HL-60 (cell line): ENCODE measurements around the gene TET2.

Experiments used
- DNase-seq, 2 experiments: peaks; one replicate each; pipeline ENCODE4 v3.0.0-alpha.2; 2010 to 2020; ENCODE audit warnings: low read depth in 1 of 2, low spot score in 1 of 2
- H3K27ac ChIP-seq: fragments of 250-450 bp; sonication (Bioruptor Pico); replicated peaks from 2 replicates; pipeline ENCODE4 v1.5.1; 2020; ENCODE audit warnings: mild to moderate bottlenecking, moderate library complexity
- H3K27me3 ChIP-seq: fragments of 250-450 bp; sonication (Bioruptor Pico); 2 replicates; pipeline ENCODE4 v1.5.1; 2021; ENCODE audit warnings: mild to moderate bottlenecking, moderate library complexity; ENCODE audit not compliant: insufficient read depth, poor library complexity, severe bottlenecking
- H3K4me3 ChIP-seq: replicated peaks from 2 replicates; pipeline ENCODE4 v1.5.1; 2011; ENCODE audit warnings: mild to moderate bottlenecking, control low read depth, low read length; ENCODE audit not compliant: insufficient read depth
- CTCF ChIP-seq: IDR thresholded peaks from one replicate; pipeline ENCODE4 v1.5.1; 2011; ENCODE audit warnings: low read length, control low read depth, inconsistent platforms; ENCODE audit not compliant: insufficient read depth
- GABPA ChIP-seq: IDR thresholded peaks from 2 replicates; pipeline ENCODE4 v1.6.1; 2012; ENCODE audit warnings: low read depth
- POLR2AphosphoS5 ChIP-seq: IDR thresholded peaks from 2 replicates; pipeline ENCODE4 v1.6.1; 2012; ENCODE audit warnings: low read depth
- REST ChIP-seq: IDR thresholded peaks from 2 replicates; pipeline ENCODE4 v1.6.1; 2012; ENCODE audit warnings: low read depth; ENCODE audit not compliant: insufficient replicate concordance
- SPI1 ChIP-seq: IDR thresholded peaks from 2 replicates; pipeline ENCODE4 v1.6.1; 2012; ENCODE audit warnings: low read depth, mild to moderate bottlenecking, borderline replicate concordance

TET2 gene

GRCh38 chr4:105153749-105154148 lies 7.1 kb downstream of the TET2 start:
- DNase-seq: no peak
- H3K4me3 ChIP-seq: no peak overlapping the region
- no peaks in the 10 kb centered on the region for H3K27me3 ChIP-seq
- TF ChIP-seq POLR2AphosphoS5 (no peak), GABPA (no peak), CTCF (no peak), SPI1 (no peak), REST (no peak)
- H3K27ac ChIP-seq: no peak overlapping the region

- H3K4me3 ChIP-seq: no peak overlapping the region
- no peak for DNase-seq
- no peak for TF ChIP-seq POLR2AphosphoS5
- no peak for TF ChIP-seq SPI1
- TF ChIP-seq CTCF: no peak
- TF ChIP-seq REST: no peak
- TF ChIP-seq GABPA: no peak
- H3K27me3 ChIP-seq: no peaks in the 10 kb centered on the region
- H3K27ac ChIP-seq: no peak overlapping the region
These were observed 7.9 kb downstream of the TET2 start for GRCh38 chr4:105154576-105154975.

- H3K27me3 ChIP-seq: no peaks in the 10 kb centered on the region
These were observed 8.8 kb downstream of the TET2 start for GRCh38 chr4:105155426-105155825.

More at GRCh38 chr4:105155426-105155825, 8.8 kb downstream of the TET2 start:
- Histone ChIP-seq H3K27ac (no peak overlapping the region), H3K4me3 (no peak overlapping the region)
- no peak for TF ChIP-seq REST
- no peak for TF ChIP-seq POLR2AphosphoS5
- TF ChIP-seq SPI1: no peak
- no peak for TF ChIP-seq GABPA
- no peak for TF ChIP-seq CTCF
- no peak for DNase-seq
